ENCODE measurements around the gene NCMAP. TPM values are rescaled to one million over a fixed set of nuclear protein-coding genes. Genes with fewer than 3 reads are reported as not detected.

Gene NCMAP
- total and polyA plus RNA-seq, 2 of the 8 experiments (the other 6 are each of a cell fraction or from before 2014, with no cell fraction given), result 0.21 to 0.39 TPM

GRCh38 chr1:24652382-24652781 lies 96.5 kb downstream of the NCMAP start:
- Histone ChIP-seq H4K91ac (replicated peaks; ENCODE audit: insufficient read length, low read length) (no peak overlapping the region), H3K14ac (ENCODE audit: insufficient read length) (no peak overlapping the region), H3K27ac (ENCODE audit: low read depth, low read length) (no peak overlapping the region), H3K23ac (ENCODE audit: insufficient read length) (no peak overlapping the region), H3K56ac (replicated peaks; ENCODE audit: insufficient read length, low read depth, low read length) (no peak overlapping the region), H2AK5ac (ENCODE audit: low read depth, low read length) (no peak overlapping the region), H2BK12ac (ENCODE audit: low read depth, low read length) (no peak overlapping the region), H3K79me1 (ENCODE audit: low read depth, low read length) (no peaks in the 10 kb centered on the region; the same call in 1 of the 2 replicates), H3K36me3 (ENCODE audit: control insufficient read depth in 2 of 4, insufficient read depth in 4 of 4, low read length in 3 of 4) (peaks cover 80 to 100% (median 96%) of the 10 kb centered on the region in 4 experiments), H2AFZ (ENCODE audit: low read length) (no peak overlapping the region), H3K4ac (replicated peaks; ENCODE audit: insufficient read length, low read depth, low read length) (no peak overlapping the region), H2BK120ac (replicated peaks; ENCODE audit: low read depth, low read length) (no peak overlapping the region), H2BK15ac (ENCODE audit: low read length) (no peak overlapping the region), H3K4me3 (ENCODE audit: extremely low read depth in 1 of 4, insufficient read depth in 2 of 4, low read depth in 3 of 4, low read length in 4 of 4) (no peak overlapping the region), H4K8ac (ENCODE audit: extremely low read depth, insufficient read depth, low read length) (no peak overlapping the region), H3K23me2 (ENCODE audit: low read depth, low read length) (no peaks in the 10 kb centered on the region), H3K4me1 (replicated peaks in 1 of 4; ENCODE audit: control insufficient read depth in 3 of 4, insufficient read depth in 4 of 4, low read length in 3 of 4) (no peaks in the 10 kb centered on the region), H3K9ac (replicated peaks in 1 of 4; ENCODE audit: extremely low read depth in 1 of 4, low read depth in 3 of 4, low read length in 3 of 4) (no peak overlapping the region), H2BK20ac (ENCODE audit: low read length) (no peak overlapping the region), H3K18ac (ENCODE audit: extremely low read depth, low read length) (no peak overlapping the region), H4K20me1 (replicated peaks in 1 of 2; ENCODE audit: control insufficient read depth in 1 of 2, insufficient read depth in 2 of 2, low read length in 2 of 2) (peaks cover 3 to 5% of the 10 kb centered on the region in 2 experiments), H2BK5ac (ENCODE audit: low read depth, low read length) (no peak overlapping the region), H3K27me3 (replicated peaks in 1 of 4; ENCODE audit: control insufficient read depth in 3 of 4, extremely low read depth in 1 of 4, insufficient read depth in 3 of 4, low read length in 3 of 4) (no peaks in the 10 kb centered on the region), H4K5ac (ENCODE audit: insufficient read length, low read depth, low read length) (no peak overlapping the region), H3K4me2 (ENCODE audit: insufficient read depth in 1 of 2, low read depth in 2 of 2, low read length in 2 of 2) (no peak overlapping the region), H3K79me2 (ENCODE audit: control insufficient read depth in 1 of 2, insufficient read depth in 2 of 2, low read length in 2 of 2) (peaks cover 0 to 43% of the 10 kb centered on the region in 2 experiments; a peak in 2 of 4 replicates), H3K9me3 (ENCODE audit: insufficient read depth in 2 of 2, low read depth in 1 of 2, low read length in 1 of 2) (no peaks in the 10 kb centered on the region)
- WGBS, 2 experiments (ENCODE audit: extremely low coverage in 1 of 2, insufficient coverage in 1 of 2, insufficient read length in 1 of 2, insufficient replicate concordance in 2 of 2, low coverage in 1 of 2, low lambda C conversion rate in 2 of 2, missing lambda C conversion rate in 1 of 2), result 98% methylated on average over 12 of the region's 13 CpGs; no CpG with 5 or more reads in 1 of the 2 experiments
- FAIRE-seq, result no peak
- TF ChIP-seq RXRA (IDR thresholded peaks at IDR 0.05; ENCODE audit: insufficient read depth, low read depth, low read length) (no peak), NRF1 (IDR thresholded peaks at IDR 0.05; ENCODE audit: low read depth, low read length) (no peak), ASH2L (IDR thresholded peaks at IDR 0.05; ENCODE audit: low read length) (no peak), CBX8 (IDR thresholded peaks at IDR 0.05; ENCODE audit: borderline replicate concordance, low read depth, low read length) (no peak), FOSL1 (IDR thresholded peaks at IDR 0.05; ENCODE audit: insufficient read depth, low read depth, low read length) (no peak)
- ChIA-PET CTCF (ENCODE audit: partially characterized antibody) (interaction anchor here (1.0 kb wide), 1 partner anchor 581 kb away, joined by 3 read pairs; no protein-coding TSS in a partner anchor), POLR2A (ENCODE audit: partially characterized antibody) (interaction anchor here (1.0 to 14.2 kb wide), 2 partner anchors 16 to 38 kb away, joined by 3 to 199 read pairs; no protein-coding TSS in a partner anchor)
- DNase-seq (ENCODE audit: low read depth in 1 of 2, low spot score in 2 of 2), result no peak

Data from H1 (cell line).